Adrenal gland (tissue), 5 donors: ENCODE results near the gene DNPEP.

ENCODE experiments used
- POLR2A ChIP-seq, 2 donors: fragments of 450-650 bp; IDR thresholded peaks; one replicate each; pipeline ENCODE4 v1.6.1; 2017; ENCODE audit warnings: antibody characterized with exemption in 2 of 2, mild to moderate bottlenecking in 2 of 2, moderate library complexity in 1 of 2
- TF ChIP-seq, protein P1 (sequence below), 6 experiments: fragments of 450-650 bp in 4 of 6; fragments of 200-600 bp in 2 of 6; sonication (generic) in 1 of 6; IDR thresholded peaks; 1 replicate in 5 of 6; 2 replicates in 1 of 6; pipeline versions ENCODE4 v1.5.1 to v1.8.0; 2016 to 2021; ENCODE audit warnings: antibody characterized with exemption in 6 of 6, mild to moderate bottlenecking in 2 of 6, moderate library complexity in 1 of 6
- donor health status: DM: no; HTN: no; CAD: no.

DNA sequence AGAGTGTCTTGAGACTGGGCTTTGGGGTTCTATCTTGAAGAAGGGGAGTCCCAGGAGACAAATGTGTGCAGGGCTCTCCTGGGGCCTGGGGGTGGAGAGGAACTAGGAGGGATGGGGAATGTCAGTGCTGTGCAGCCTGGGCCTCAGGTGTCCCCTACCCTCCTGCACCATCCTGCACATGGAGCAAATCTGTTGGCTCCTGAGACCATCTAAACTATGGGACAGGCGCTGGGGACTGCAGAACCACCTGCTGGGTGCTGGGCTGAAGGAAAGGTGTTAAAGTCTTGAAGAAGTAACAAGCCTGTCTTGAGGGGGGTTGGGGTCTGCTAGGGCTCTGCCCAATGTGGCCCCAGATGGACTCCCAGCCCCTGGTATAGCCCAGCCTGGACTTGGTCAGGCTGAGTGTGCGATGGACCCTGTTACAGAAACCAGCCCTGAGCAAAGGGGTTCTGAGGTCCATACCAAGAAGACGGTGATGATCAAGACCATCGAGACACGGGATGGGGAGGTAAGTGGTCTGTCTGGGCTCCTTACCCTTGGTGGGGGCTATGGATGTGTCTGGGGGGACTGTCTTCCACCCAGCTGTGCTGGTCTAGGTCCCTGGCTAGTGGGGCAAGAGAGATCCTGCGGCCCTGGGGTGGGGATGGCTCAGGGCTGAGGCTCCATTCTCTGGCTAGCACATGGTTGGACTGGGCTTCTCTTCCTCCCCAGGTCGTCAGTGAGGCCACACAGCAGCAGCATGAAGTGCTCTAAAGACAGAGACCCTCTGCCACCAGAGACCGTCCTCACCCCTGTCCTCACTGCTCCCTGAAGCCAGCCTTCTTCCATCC is 37.7 kb upstream of the DNPEP start:
- TF ChIP-seq, protein P1, sequence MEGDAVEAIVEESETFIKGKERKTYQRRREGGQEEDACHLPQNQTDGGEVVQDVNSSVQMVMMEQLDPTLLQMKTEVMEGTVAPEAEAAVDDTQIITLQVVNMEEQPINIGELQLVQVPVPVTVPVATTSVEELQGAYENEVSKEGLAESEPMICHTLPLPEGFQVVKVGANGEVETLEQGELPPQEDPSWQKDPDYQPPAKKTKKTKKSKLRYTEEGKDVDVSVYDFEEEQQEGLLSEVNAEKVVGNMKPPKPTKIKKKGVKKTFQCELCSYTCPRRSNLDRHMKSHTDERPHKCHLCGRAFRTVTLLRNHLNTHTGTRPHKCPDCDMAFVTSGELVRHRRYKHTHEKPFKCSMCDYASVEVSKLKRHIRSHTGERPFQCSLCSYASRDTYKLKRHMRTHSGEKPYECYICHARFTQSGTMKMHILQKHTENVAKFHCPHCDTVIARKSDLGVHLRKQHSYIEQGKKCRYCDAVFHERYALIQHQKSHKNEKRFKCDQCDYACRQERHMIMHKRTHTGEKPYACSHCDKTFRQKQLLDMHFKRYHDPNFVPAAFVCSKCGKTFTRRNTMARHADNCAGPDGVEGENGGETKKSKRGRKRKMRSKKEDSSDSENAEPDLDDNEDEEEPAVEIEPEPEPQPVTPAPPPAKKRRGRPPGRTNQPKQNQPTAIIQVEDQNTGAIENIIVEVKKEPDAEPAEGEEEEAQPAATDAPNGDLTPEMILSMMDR (IDR thresholded peaks at IDR 0.05), result no peak
- no peak for TF ChIP-seq POLR2A (IDR thresholded peaks at IDR 0.05)
